Trophoblast cell (in vitro differentiated cells and primary cell): ENCODE data around the gene METTL8.

Experiments used
- DNase-seq, 2 donors: peaks; one replicate each; pipeline ENCODE4 v3.0.0-alpha.2; 2016
- H2AFZ ChIP-seq: 2 replicates; pipeline ENCODE4 v1.6.1; 2013; ENCODE audit warnings: low read length, moderate library complexity, mild to moderate bottlenecking; ENCODE audit not compliant: insufficient read depth, poor library complexity
- H2AK5ac ChIP-seq: 2 replicates; pipeline ENCODE4 v1.6.1; 2013; ENCODE audit warnings: mild to moderate bottlenecking, low read length
- H2BK120ac ChIP-seq: 2 replicates; pipeline ENCODE4 v1.6.1; 2013; ENCODE audit warnings: low read length, mild to moderate bottlenecking, moderate library complexity; ENCODE audit not compliant: insufficient read depth, poor library complexity
- H2BK12ac ChIP-seq: 2 replicates; pipeline ENCODE4 v1.6.1; 2013; ENCODE audit warnings: mild to moderate bottlenecking, low read length, moderate library complexity
- H2BK5ac ChIP-seq: 2 replicates; pipeline ENCODE4 v1.6.1; 2013; ENCODE audit warnings: low read length, low read depth, moderate library complexity, mild to moderate bottlenecking; ENCODE audit not compliant: poor library complexity
- H3K14ac ChIP-seq: 2 replicates; pipeline ENCODE4 v1.6.1; 2013; ENCODE audit warnings: mild to moderate bottlenecking, low read length
- H3K18ac ChIP-seq: 2 replicates; pipeline ENCODE4 v1.6.1; 2013; ENCODE audit warnings: mild to moderate bottlenecking, low read length
- H3K23ac ChIP-seq: 2 replicates; pipeline ENCODE4 v1.6.1; 2013; ENCODE audit warnings: low read length
- H3K27ac ChIP-seq: 2 replicates; pipeline ENCODE4 v1.5.1; 2013; ENCODE audit warnings: low read depth, mild to moderate bottlenecking, inconsistent platforms, low read length, moderate library complexity
- H3K27me3 ChIP-seq: 2 replicates; pipeline ENCODE4 v1.6.1; 2013; ENCODE audit warnings: inconsistent platforms, mild to moderate bottlenecking, low read length, moderate library complexity; ENCODE audit not compliant: insufficient read depth
- H3K36me3 ChIP-seq, 2 experiments: 1 replicate in 1 of 2; 2 replicates in 1 of 2; pipeline ENCODE4 v1.6.1; 2013; ENCODE audit warnings: low read length in 2 of 2, mild to moderate bottlenecking in 2 of 2, moderate library complexity in 1 of 2; ENCODE audit not compliant: insufficient read depth in 2 of 2, control insufficient read depth in 1 of 2
- H3K4ac ChIP-seq: 2 replicates; pipeline ENCODE4 v1.6.1; 2013; ENCODE audit warnings: low read depth, mild to moderate bottlenecking, low read length, moderate library complexity
- H3K4me1 ChIP-seq, 2 experiments: 1 replicate in 1 of 2; 2 replicates in 1 of 2; pipeline ENCODE4 v1.6.1; 2013; ENCODE audit warnings: low read length in 2 of 2, mild to moderate bottlenecking in 2 of 2, moderate library complexity in 1 of 2; ENCODE audit not compliant: insufficient read depth in 2 of 2, control insufficient read depth in 1 of 2
- H3K4me2 ChIP-seq: 2 replicates; pipeline ENCODE4 v1.6.1; 2013; ENCODE audit warnings: inconsistent platforms, mild to moderate bottlenecking, low read length, moderate library complexity
- H3K4me3 ChIP-seq: 2 replicates; pipeline ENCODE4 v1.5.1; 2013; ENCODE audit warnings: mild to moderate bottlenecking, low read depth, low read length, inconsistent platforms
- H3K79me1 ChIP-seq: one replicate; pipeline ENCODE4 v1.6.1; 2013; ENCODE audit warnings: low read length
- H3K79me2 ChIP-seq: 2 replicates; pipeline ENCODE4 v1.6.1; 2013; ENCODE audit warnings: low read length, mild to moderate bottlenecking; ENCODE audit not compliant: control insufficient read depth, insufficient read depth, poor library complexity
- H3K9ac ChIP-seq: 2 replicates; pipeline ENCODE4 v1.6.1; 2013; ENCODE audit warnings: mild to moderate bottlenecking, low read length
- H3K9me3 ChIP-seq: 2 replicates; pipeline ENCODE4 v1.6.1; 2013; ENCODE audit warnings: low read depth, mild to moderate bottlenecking, control low read depth, inconsistent platforms, low read length; ENCODE audit not compliant: insufficient read depth
- H4K12ac ChIP-seq: 2 replicates; pipeline ENCODE4 v1.6.1; 2013; ENCODE audit warnings: low read depth, mild to moderate bottlenecking, low read length, moderate library complexity
- H4K8ac ChIP-seq: 2 replicates; pipeline ENCODE4 v1.6.1; 2013; ENCODE audit warnings: low read depth, mild to moderate bottlenecking, low read length, moderate library complexity
- H4K91ac ChIP-seq: one replicate; pipeline ENCODE4 v1.6.1; 2013; ENCODE audit warnings: low read depth, mild to moderate bottlenecking, low read length, moderate library complexity
- WGBS: extraction: QIAGEN DNeasy Blood & Tissue Kit; methylation state at CpG from one replicate; pipeline ENCODE4 v1.1.7; 2013; ENCODE audit warnings: missing lambda C conversion rate; ENCODE audit not compliant: insufficient read length, insufficient coverage; ENCODE audit errors: extremely low coverage; 5-methylcytosine and 5-hydroxymethylcytosine counted together

METTL8 gene

DNA sequence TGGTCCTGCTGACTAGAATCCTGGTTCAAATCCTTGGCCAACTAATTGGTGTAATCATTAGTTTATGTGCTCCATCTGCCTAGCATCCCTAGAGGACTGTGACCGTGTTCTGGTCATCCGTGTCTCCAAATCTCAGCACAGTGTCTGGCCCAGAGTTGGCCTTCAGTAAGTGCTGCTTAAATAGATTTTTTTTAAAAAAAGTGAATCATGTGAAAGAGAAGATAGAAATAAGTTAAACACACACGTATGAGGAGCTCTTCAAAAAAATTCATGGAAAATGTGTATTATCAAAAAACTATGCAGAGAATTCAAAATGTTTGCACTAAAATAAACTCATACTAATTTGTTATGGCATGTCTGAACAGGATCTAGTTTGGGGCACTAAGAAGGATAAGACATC lies 143.8 kb downstream of the METTL8 start:
- H2BK120ac ChIP-seq = no peak overlapping the region
- H3K9ac ChIP-seq = no peak overlapping the region
- H3K4me3 ChIP-seq = no peak overlapping the region
- no peak overlapping the region for H3K4me2 ChIP-seq
- H4K91ac ChIP-seq = no peak overlapping the region
- no peak overlapping the region for H3K18ac ChIP-seq
- no peak overlapping the region for H3K4ac ChIP-seq
- H2AFZ ChIP-seq = no peak overlapping the region
- no peaks in the 10 kb centered on the region for H3K79me2 ChIP-seq
- H2BK12ac ChIP-seq = no peak overlapping the region
- H2AK5ac ChIP-seq = no peak overlapping the region
- H2BK5ac ChIP-seq = no peak overlapping the region
- no peaks in the 10 kb centered on the region for H3K27me3 ChIP-seq
- H3K36me3 ChIP-seq = no peaks in the 10 kb centered on the region
- no peaks in the 10 kb centered on the region for H3K9me3 ChIP-seq
- H4K12ac ChIP-seq = no peak overlapping the region
- no peak for DNase-seq
- no peak overlapping the region for H3K14ac ChIP-seq
- H4K8ac ChIP-seq = no peak overlapping the region
- peaks cover 0 to 4% of the 10 kb centered on the region in 2 experiments for H3K4me1 ChIP-seq
- no peaks in the 10 kb centered on the region for H3K79me1 ChIP-seq
- H3K27ac ChIP-seq = no peak overlapping the region
- no CpG with 5 or more reads among the region's 3 CpGs for WGBS
- no peak overlapping the region for H3K23ac ChIP-seq

DNA sequence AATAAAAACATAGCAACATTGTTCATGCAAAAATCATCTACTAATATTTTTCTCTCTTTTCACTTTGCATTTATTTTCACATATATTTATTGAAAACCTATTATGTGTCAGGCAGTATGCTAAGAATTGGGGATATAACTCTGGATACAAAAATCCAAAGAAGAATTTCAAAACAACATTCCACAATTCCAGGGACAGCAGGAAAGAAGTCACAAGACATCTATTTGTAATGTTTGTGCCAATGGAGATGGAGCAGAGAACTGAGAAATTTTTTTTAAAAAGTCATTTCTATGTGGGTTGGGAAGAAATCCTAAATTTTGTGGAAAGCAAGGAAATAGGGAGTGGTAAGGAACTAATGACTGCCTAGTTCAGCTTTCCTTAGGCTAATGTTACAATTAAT lies 144.5 kb downstream of the METTL8 start:
- no peak for DNase-seq
- Histone ChIP-seq H3K27me3 (no peaks in the 10 kb centered on the region), H3K27ac (no peak overlapping the region), H2BK5ac (no peak overlapping the region), H2AK5ac (no peak overlapping the region), H2AFZ (no peak overlapping the region), H3K4me2 (no peak overlapping the region), H3K4me1 (peaks cover 0 to 4% of the 10 kb centered on the region in 2 experiments), H4K8ac (no peak overlapping the region), H3K9ac (no peak overlapping the region), H2BK12ac (no peak overlapping the region), H4K91ac (no peak overlapping the region), H3K23ac (no peak overlapping the region), H3K4ac (no peak overlapping the region), H3K14ac (no peak overlapping the region), H3K4me3 (no peak overlapping the region), H3K36me3 (no peaks in the 10 kb centered on the region), H3K79me2 (no peaks in the 10 kb centered on the region), H2BK120ac (no peak overlapping the region), H3K9me3 (no peaks in the 10 kb centered on the region), H4K12ac (no peak overlapping the region), H3K18ac (no peak overlapping the region), H3K79me1 (no peaks in the 10 kb centered on the region)

DNA sequence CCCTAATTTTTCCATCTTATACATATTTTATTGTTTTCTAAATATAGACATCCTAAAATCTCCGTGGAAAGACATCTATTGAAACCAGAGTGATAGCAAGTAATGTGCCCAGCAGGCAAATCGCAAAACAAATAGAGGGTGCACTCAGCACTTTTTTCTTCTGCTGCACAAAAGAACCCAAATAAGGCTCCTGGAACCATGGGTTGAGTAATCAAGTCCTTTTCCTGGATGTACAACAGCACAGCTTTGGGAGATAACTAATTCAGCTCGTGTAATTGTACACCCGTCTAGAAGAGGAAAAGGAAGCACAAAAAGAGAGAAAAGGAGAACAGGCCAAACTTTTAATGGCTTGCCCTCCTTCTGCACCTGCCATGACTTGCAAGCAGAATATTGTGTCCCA lies 146.2 kb downstream of the METTL8 start:
- no peak overlapping the region for H3K4me3 ChIP-seq
- no peak overlapping the region for H3K4ac ChIP-seq
- H3K9me3 ChIP-seq = no peaks in the 10 kb centered on the region
- no peak overlapping the region for H4K12ac ChIP-seq
- H2AK5ac ChIP-seq = no peak overlapping the region
- no peak overlapping the region for H3K27ac ChIP-seq
- H2BK120ac ChIP-seq = no peak overlapping the region
- H3K4me1 ChIP-seq = peaks cover 0 to 4% of the 10 kb centered on the region in 2 experiments
- no peak overlapping the region for H3K14ac ChIP-seq
- no peaks in the 10 kb centered on the region for H3K27me3 ChIP-seq
- H3K36me3 ChIP-seq = no peaks in the 10 kb centered on the region
- no peak overlapping the region for H3K18ac ChIP-seq
- no peaks in the 10 kb centered on the region for H3K79me2 ChIP-seq
- H2BK12ac ChIP-seq = no peak overlapping the region
- H2BK5ac ChIP-seq = no peak overlapping the region
- H3K9ac ChIP-seq = no peak overlapping the region
- H2AFZ ChIP-seq = no peak overlapping the region
- H3K23ac ChIP-seq = no peak overlapping the region
- no CpG with 5 or more reads among the region's 4 CpGs for WGBS
- no peak overlapping the region for H4K91ac ChIP-seq
- DNase-seq = no peak
- no peak overlapping the region for H3K4me2 ChIP-seq
- H4K8ac ChIP-seq = no peak overlapping the region
- no peaks in the 10 kb centered on the region for H3K79me1 ChIP-seq

DNA sequence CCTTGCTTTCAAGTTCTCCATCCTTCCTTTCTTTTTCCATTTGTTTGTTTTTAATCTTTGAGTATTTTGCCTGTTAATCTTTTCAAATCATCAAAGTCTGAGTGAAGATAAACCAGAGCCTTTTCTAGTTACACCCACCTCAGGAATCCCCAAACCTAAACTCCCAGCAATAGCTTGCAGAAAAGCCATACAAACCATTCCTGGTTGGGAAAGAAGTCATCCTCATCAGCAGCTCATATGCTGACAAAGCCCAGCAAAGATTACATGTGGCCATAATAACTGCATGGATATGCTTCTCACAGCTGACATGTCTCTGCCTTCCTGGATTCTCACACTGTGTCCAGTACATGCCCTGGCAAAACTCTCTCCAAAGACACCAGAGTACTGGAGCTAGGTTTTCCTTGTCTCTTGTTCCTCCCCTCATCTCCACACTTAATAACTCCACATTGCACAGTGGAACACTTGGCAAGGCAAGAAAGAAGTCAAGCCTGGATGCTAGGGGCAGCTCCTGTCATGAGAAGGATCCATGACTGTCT lies 146.7 kb downstream of the METTL8 start:
- H3K36me3 ChIP-seq = no peaks in the 10 kb centered on the region
- H3K4me2 ChIP-seq = no peak overlapping the region
- H3K27ac ChIP-seq = no peak overlapping the region
- H3K23ac ChIP-seq = no peak overlapping the region
- no peak overlapping the region for H4K91ac ChIP-seq
- DNase-seq = no peak
- H3K14ac ChIP-seq = no peak overlapping the region
- H3K79me2 ChIP-seq = no peaks in the 10 kb centered on the region
- no peak overlapping the region for H4K8ac ChIP-seq
- H2BK5ac ChIP-seq = no peak overlapping the region
- H2AFZ ChIP-seq = no peak overlapping the region
- no peaks in the 10 kb centered on the region for H3K79me1 ChIP-seq
- peaks cover 0 to 4% of the 10 kb centered on the region in 2 experiments for H3K4me1 ChIP-seq
- H3K9me3 ChIP-seq = no peaks in the 10 kb centered on the region
- H3K27me3 ChIP-seq = no peaks in the 10 kb centered on the region
- H3K18ac ChIP-seq = no peak overlapping the region
- no peak overlapping the region for H3K4ac ChIP-seq
- H4K12ac ChIP-seq = no peak overlapping the region
- H3K9ac ChIP-seq = no peak overlapping the region
- no peak overlapping the region for H3K4me3 ChIP-seq
- no peak overlapping the region for H2BK120ac ChIP-seq
- H2BK12ac ChIP-seq = no peak overlapping the region
- H2AK5ac ChIP-seq = no peak overlapping the region
